Ascending aorta (tissue), 2 donors: ENCODE results near the gene CCDC172. TPM values are rescaled to one million over a fixed set of nuclear protein-coding genes. Genes with fewer than 3 reads are reported as not detected.

Source experiments
- DNase-seq, 2 donors: peaks; one replicate each; pipeline ENCODE4 v3.0.0-alpha.2; 2019; ENCODE audit warnings: low spot score in 2 of 2
- H3K27ac ChIP-seq, 2 donors: fragments of 200-600 bp; sonication (generic); one replicate each; pipeline ENCODE4 v1.5.1; 2016 to 2017; ENCODE audit warnings: mild to moderate bottlenecking in 1 of 2
- H3K27me3 ChIP-seq: fragments of 200-600 bp; sonication (generic); one replicate; pipeline ENCODE4 v1.5.1; 2017
- H3K36me3 ChIP-seq, 2 donors: fragments of 200-600 bp; sonication (generic); one replicate each; pipeline ENCODE4 v1.5.1; 2016
- H3K4me1 ChIP-seq, 2 donors: fragments of 200-600 bp; sonication (generic); one replicate each; pipeline ENCODE4 v1.5.1; 2016 to 2017; ENCODE audit warnings: mild to moderate bottlenecking in 1 of 2
- H3K4me3 ChIP-seq, 2 donors: fragments of 200-600 bp; sonication (generic); one replicate each; pipeline ENCODE4 v1.5.1; 2016 to 2017; ENCODE audit warnings: mild to moderate bottlenecking in 1 of 2
- H3K9me3 ChIP-seq, 2 donors: fragments of 200-600 bp; sonication (generic); one replicate each; pipeline ENCODE4 v1.5.1; 2016
- CTCF ChIP-seq, 3 experiments: fragments of 200-600 bp in 2 of 3; fragments of 450-650 bp in 1 of 3; sonication (generic) in 2 of 3; IDR thresholded peaks; one replicate each; pipeline ENCODE4 v1.5.1; 2016 to 2019; ENCODE audit warnings: antibody characterized with exemption in 3 of 3, mild to moderate bottlenecking in 1 of 3, moderate library complexity in 1 of 3
- intact Hi-C: fragments of 100-400 bp; cut with DNase I; formaldehyde crosslinking; loops from one replicate; pipeline ENCODE4 v1.15.1; 2023
- total RNA-seq: library from RNA; depleted of rRNA; stranded (reverse); fragments of >200 nt; gene quantifications from one replicate; pipeline ENCODE4 v1.1.0, GENCODE V29; 2016

CCDC172 gene
- total RNA-seq, 1 donor from 2014 or later: not detected

DNA sequence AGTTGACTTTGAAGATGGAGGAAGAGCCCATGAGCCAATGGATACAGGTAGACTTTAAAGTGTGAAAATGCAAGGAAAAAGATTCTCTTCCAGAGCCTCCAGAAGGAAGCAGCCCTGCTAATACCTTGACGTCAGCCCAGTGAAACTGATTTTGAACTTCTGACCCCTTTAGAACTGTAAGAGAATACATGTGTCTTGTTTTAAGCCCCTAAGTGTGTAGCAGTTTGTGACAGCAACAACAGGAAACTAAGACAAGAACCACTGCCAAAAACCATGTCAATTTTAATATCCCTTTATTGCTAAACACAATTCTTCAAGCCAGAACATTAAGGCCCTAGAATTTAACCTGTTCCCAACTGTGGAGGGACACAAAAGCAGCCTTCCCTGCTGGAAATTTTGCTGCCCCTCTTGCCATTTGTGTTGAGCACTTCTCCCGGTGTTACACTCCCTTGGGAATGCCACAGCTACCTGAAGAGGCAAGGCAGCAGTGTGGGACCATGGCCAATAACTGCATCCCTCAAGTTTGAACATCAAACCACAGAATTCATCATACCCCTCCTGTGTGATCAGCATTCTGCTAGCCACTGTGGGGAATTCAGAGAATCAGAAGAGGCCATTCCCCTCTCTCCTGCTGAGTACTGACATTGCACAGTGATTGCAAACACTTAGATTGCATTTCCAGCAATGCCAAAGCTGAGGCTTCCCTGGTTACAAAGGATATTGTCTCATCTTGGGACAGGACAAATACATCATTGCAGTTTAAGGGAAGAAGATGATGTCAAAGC lies 12.3 kb upstream of the CCDC172 start:
- Histone ChIP-seq H3K4me1 (no peaks in the 10 kb centered on the region), H3K4me3 (no peak overlapping the region), H3K27me3 (no peaks in the 10 kb centered on the region), H3K36me3 (no peaks in the 10 kb centered on the region), H3K9me3 (no peaks in the 10 kb centered on the region), H3K27ac (no peak overlapping the region)
- DNase-seq: no peak
- intact Hi-C loops: no loop called here
- TF ChIP-seq CTCF (IDR thresholded peaks at IDR 0.05): no peak

DNA sequence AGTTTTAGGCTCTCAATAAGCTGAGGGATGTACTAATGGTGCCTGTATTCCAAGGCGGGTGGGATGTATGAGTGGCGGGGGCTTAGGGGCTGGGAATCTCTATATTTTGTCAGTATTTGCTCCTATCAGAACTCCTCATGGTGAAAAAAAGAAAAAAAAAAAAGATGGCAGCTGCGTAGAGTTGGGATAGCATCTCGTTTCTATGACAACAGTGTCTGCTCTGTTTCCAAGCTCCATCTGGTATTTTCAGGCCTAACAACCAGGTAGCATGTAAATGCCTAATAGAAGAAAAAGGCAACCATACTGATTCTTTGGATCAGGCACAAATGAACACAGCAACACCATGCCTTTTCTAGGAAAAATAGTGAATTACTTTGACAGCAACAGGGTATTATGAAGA lies 11.7 kb upstream of the CCDC172 start:
- H3K27ac ChIP-seq: no peak overlapping the region
- H3K4me3 ChIP-seq: no peak overlapping the region
- no peaks in the 10 kb centered on the region for H3K4me1 ChIP-seq
- no peaks in the 10 kb centered on the region for H3K36me3 ChIP-seq
- TF ChIP-seq CTCF (IDR thresholded peaks at IDR 0.05): no peak
- no peaks in the 10 kb centered on the region for H3K9me3 ChIP-seq
- no peaks in the 10 kb centered on the region for H3K27me3 ChIP-seq
- intact Hi-C loops: no loop called here
- DNase-seq: no peak

- Histone ChIP-seq H3K4me1 (no peaks in the 10 kb centered on the region), H3K36me3 (no peaks in the 10 kb centered on the region), H3K27ac (no peak overlapping the region), H3K9me3 (no peaks in the 10 kb centered on the region), H3K4me3 (no peak overlapping the region), H3K27me3 (no peaks in the 10 kb centered on the region)
- TF ChIP-seq CTCF (IDR thresholded peaks at IDR 0.05): no peak
- no peak for DNase-seq
- intact Hi-C loops: no loop called here
Observed at GRCh38 chr10:116316503-116316902, 7.7 kb upstream of the CCDC172 start.

- no peaks in the 10 kb centered on the region for H3K9me3 ChIP-seq
- H3K4me1 ChIP-seq: no peaks in the 10 kb centered on the region
- no peak overlapping the region for H3K27ac ChIP-seq
- intact Hi-C loops: no loop called here
- no peaks in the 10 kb centered on the region for H3K27me3 ChIP-seq
- no peaks in the 10 kb centered on the region for H3K36me3 ChIP-seq
- TF ChIP-seq CTCF (IDR thresholded peaks at IDR 0.05): no peak
- no peak for DNase-seq
- H3K4me3 ChIP-seq: no peak overlapping the region
Observed at GRCh38 chr10:116324951-116325635, 845 bp downstream of the CCDC172 start.

DNA sequence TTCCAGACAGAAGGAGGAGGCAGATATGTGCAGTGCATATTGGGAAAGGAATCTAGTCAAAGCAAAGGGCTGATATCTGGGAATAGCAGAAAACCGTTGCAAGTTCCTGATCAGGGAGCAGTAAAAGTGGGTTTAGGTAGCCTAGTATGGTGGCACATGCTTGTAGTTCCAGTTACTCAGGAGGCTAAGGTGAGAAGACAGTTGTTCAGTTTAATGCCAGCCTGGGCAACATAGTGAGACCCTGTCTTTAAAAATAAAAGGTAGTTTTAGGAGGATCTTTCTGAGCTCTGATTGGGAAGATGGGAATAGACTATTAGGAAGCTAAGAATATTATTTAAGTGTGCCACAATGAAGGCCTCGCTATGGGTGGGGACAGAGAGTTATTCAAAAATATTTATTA lies 1.7 kb downstream of the CCDC172 start:
- intact Hi-C loops: no loop called here
- Histone ChIP-seq H3K36me3 (no peaks in the 10 kb centered on the region), H3K9me3 (no peaks in the 10 kb centered on the region), H3K4me1 (no peaks in the 10 kb centered on the region), H3K27me3 (no peaks in the 10 kb centered on the region), H3K4me3 (no peak overlapping the region), H3K27ac (no peak overlapping the region)
- no peak for TF ChIP-seq CTCF (IDR thresholded peaks at IDR 0.05)
- no peak for DNase-seq
